HG03521 (cell line): ENCODE data around the gene HOXA5.
A peak's percentile ranks its signal among the peaks of the same experiment; 100 is the strongest.

ENCODE experiments used
- ATAC-seq: cut with Tn5 transposase; IDR thresholded peaks from one replicate; pipeline ENCODE4 v1.9.1; 2021; ENCODE audit warnings: mild to moderate bottlenecking, moderate library complexity; ENCODE audit not compliant: unreplicated experiment

HOXA5 gene

DNA sequence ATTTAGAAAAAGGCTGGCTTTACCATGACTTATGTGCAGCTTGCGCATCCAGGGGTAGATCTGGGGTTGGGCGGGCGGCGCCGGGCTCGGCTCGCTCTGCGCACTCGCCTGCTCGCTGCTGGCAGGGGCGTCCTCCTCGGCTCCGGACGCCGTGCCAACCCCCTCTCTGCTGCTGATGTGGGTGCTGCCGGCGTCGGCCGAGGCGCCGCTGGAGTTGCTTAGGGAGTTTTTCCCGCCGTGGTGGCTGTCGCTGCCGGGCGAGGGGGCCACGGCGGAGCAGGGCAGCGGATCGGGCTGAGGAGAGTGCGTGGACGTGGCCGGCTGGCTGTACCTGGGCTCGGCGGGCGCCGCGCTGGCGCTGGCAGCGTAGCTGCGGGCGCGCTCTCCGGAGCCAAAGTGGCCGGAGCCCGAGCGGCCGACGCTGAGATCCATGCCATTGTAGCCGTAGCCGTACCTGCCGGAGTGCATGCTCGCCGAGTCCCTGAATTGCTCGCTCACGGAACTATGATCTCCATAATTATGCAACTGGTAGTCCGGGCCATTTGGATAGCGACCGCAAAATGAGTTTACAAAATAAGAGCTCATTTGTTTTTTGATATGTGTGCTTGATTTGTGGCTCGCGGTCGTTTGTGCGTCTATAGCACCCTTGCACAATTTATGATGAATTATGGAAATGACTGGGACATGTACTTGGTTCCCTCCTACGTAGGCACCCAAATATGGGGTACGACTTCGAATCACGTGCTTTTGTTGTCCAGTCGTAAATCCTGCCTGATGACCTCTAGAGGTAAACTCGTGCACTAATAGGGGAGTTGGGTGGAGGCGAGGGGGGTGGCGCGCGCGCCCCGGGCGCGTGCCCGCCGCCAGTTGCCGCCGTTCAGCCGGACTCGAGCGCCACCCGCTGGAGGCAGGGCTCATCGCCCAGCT is at the start of gene HOXA5:
HOXA5 (minus strand) TSS at position 659 of the 927 bp plus-strand sequence; CDS start at position 585, 74 bp downstream.
- ATAC-seq, result peak; percentile 55

- ATAC-seq, result no peak
Measured at GRCh38 chr7:27192546-27193334, 49.3 kb upstream of the HOXA5 start.

GRCh38 chr7:27191833-27192545 is 48.5 kb upstream of the HOXA5 start:
- no peak for ATAC-seq

GRCh38 chr7:27191161-27191731 is 47.8 kb upstream of the HOXA5 start:
- no peak for ATAC-seq

DNA sequence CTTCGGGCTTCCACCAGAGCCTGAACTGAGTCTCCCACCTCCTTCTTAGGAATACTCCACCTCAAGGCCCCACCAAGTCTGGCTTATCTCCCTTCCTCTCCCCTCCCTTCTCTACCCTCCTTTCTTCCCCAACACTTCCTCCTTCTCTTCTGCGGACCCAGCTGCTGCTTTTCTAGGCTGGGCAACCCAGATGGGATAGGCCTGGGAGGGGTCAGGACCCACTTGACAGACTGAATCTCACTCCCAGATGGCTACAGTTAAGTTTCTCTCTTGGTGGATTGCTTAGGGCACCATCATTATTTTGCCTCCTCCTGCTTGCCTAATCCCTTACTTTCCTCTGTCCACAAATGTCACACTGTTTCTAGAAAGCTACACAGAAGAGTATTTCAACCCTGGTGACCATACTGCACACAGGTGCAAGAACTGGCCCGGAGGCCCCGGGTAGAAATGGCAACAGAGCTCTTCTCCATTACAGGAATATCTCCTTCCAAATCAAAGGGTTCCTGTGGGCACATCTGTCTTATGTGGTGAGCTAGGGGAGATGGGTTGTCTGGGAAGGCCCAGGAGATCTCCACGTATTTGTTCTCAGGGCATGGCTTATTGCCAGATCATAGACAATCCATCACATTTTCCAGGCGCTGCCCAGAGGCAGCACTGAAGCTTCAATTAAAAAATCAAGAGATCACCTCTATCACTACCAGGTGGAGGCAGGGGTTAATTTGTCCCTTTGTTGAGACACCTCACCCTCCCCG is 46.7 kb upstream of the HOXA5 start:
- no peak for ATAC-seq

GRCh38 chr7:27189295-27189996 is 46.0 kb upstream of the HOXA5 start:
- no peak for ATAC-seq

GRCh38 chr7:27188386-27189294 is 45.2 kb upstream of the HOXA5 start:
- no peak for ATAC-seq

DNA sequence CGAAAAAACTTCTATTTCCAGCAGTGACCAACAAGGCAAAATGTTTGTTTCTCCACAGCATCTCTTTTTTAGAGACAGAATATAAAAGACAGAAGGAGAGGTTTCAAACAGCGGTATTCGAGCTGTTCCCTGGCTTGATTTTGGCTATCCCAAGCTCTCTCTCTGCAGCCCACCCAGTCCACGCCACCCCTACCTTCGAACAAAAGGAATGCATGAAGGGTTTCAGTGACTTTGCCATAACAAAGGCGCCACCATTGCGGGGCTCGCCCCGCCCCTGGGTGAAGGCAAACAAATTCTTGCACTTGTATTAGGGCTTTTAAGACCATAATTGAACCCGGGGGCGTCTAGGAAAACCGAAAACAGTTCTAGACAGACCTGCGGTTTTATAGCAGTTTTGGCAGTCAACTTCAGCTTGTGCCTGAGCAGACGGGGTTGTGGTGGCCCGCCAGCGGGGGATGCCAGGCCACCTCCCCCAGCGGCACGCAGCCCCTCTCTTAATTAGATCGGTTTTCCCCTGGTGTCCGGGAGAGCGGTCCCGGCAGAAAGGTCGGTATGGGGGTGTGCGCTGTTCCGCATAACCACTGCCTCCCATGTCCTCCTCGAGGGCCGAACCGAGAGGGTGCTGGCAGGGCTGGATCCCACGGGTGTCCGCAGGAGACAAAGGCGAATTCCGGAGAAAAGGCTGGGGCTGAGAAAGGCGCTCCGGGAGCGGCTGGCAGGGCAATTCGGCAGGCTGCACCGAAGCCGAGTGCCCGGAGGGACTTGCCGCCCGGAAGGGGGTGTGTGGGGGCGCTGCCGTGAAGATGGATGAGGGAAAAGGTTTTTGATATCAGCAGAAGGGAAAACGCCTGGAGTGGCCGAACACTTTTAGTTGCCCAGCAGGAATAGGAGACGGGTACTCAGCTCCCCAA is 44.2 kb upstream of the HOXA5 start:
- ATAC-seq, result no peak

- no peak for ATAC-seq
Measured at GRCh38 chr7:27186668-27187474, 43.4 kb upstream of the HOXA5 start.

DNA sequence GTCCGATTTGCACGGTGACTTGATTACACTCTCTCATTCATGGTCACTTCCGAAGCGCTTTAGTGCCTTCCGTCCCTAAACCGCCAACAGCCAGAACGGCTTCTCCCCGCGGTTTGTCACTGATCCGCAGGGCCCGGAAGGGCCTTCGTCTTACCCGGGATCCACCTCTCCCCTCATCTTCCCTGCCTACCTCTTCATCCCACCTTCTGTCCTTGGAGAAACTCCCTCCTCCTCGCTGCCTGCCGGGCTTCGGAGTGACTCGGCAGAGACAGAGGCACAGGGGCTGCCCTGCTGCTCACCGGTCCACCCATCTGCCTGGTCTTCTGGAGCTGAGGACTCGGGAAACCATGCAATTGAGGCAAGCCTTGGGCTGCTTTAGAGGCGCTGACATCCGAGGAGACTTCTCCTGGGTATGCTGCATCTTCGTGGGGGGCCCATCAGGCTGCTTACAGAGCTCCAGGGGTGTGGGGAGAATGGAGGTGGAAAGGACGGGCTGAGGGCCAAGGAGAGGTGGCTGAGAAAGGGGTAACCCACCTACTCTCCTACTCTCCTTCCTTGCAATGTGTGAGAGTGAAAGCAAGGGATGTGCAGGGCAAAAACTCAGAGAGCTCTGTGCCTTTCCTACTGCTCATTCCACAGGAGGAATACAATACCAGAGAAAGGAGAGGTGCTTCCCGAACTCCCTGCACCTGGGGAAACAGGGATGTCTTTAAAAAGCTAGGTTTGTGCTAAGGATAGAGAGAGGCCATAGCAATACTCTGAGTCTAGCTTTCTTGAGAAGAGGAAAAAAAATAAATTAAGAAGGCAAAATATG is 42.6 kb upstream of the HOXA5 start:
- no peak for ATAC-seq

- ATAC-seq, result no peak
Measured at GRCh38 chr7:27185013-27185853, 41.8 kb upstream of the HOXA5 start, which contains the start of gene HOXA11. Gene HOXA11 (minus strand): TSS chr7:27185232. CDS start chr7:27185144, 88 bp downstream.

DNA sequence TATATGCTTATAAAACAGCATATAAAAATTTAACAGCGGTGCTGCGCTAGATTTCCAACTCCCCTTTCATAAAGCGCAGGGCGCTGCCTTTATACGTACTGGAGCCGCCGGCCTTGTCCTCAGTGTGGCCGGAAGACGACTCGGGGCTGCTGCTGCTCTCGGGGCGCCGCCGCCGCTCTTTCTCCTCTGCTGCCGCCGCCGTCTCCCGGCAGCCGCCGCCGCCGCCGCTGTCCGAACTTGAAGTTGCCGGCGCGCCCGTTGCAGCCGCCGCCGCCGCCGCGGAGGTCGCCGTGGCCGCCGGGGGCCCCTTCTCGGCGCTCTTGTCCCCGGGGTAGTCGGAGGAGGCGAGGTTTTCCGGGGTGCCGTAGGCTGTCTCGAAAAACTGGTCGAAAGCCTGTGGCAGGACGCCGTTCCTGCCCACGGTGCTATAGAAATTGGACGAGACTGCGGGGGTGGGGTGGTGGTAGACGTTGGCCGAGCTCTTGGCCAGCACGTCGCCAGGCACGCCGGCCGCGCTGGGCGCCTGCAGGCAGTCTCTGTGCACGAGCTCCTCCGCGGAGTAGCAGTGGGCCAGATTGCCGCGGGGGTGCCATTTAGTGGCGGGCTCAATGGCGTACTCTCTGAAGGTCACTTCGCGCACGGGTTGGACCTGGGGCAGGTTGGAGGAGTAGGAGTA is 41.0 kb upstream of the HOXA5 start:
- peak; percentile 37 for ATAC-seq

- ATAC-seq, result no peak
Measured at GRCh38 chr7:27183682-27184336, 40.3 kb upstream of the HOXA5 start.
